Spinal cord (tissue), 10 donors: ENCODE results near the gene SPIN1. TPM values are rescaled to one million over a fixed set of nuclear protein-coding genes. Genes with fewer than 3 reads are reported as not detected.

Source experiments
- DNase-seq, 6 donors: peaks; one replicate each; pipeline versions ENCODE4 v3.0.0 to v3.0.0-alpha.2; 2013 to 2015; ENCODE audit warnings: low spot score in 6 of 6, low read depth in 4 of 6
- H3K27ac ChIP-seq: one replicate; pipeline ENCODE4 v1.5.1; 2013; ENCODE audit warnings: low read depth, low read length, control low read depth
- H3K27me3 ChIP-seq: one replicate; pipeline ENCODE4 v1.6.1; 2013; ENCODE audit warnings: low read length; ENCODE audit not compliant: control insufficient read depth, insufficient read depth
- H3K36me3 ChIP-seq: one replicate; pipeline ENCODE4 v1.6.1; 2013; ENCODE audit warnings: low read length; ENCODE audit not compliant: control insufficient read depth, insufficient read depth
- H3K4me1 ChIP-seq: one replicate; pipeline ENCODE4 v1.6.1; 2013; ENCODE audit warnings: low read length; ENCODE audit not compliant: control insufficient read depth, insufficient read depth
- H3K4me3 ChIP-seq: one replicate; pipeline ENCODE4 v1.5.1; 2013; ENCODE audit warnings: low read depth, low read length, control low read depth
- H3K9me3 ChIP-seq: one replicate; pipeline ENCODE4 v1.6.1; 2013; ENCODE audit warnings: low read length; ENCODE audit not compliant: control insufficient read depth, insufficient read depth
- WGBS: methylation state at CpG from one replicate; pipeline ENCODE4 v1.1.5; 2013; ENCODE audit warnings: missing lambda C conversion rate; ENCODE audit not compliant: insufficient coverage; 5-methylcytosine and 5-hydroxymethylcytosine counted together
- polyA plus RNA-seq, 2 donors: library from polyadenylated mRNA; unstranded; fragments of 120-200 nt; gene quantifications; one replicate each; pipeline ENCODE4 v1.2.1, GENCODE V29; 2013; ENCODE audit not compliant: insufficient read length in 2 of 2
- total RNA-seq, 2 donors: library from RNA; depleted of rRNA in 1 of 2; stranded (reverse); fragments of 120-200 nt in 1 of 2; fragments of >200 nt in 1 of 2; gene quantifications; one replicate each; pipeline versions ENCODE4 v1.2.3 to v1.2.4, GENCODE V29; 2013 to 2014
- donor health status: healthy.

SPIN1 gene
- total and polyA plus RNA-seq, 4 donors = 114 to 204 (median 162) TPM

GRCh38 chr9:88501086-88501485 lies 112.8 kb downstream of the SPIN1 start:
- Histone ChIP-seq H3K9me3 (no peaks in the 10 kb centered on the region), H3K27ac (no peak overlapping the region), H3K4me3 (no peak overlapping the region), H3K27me3 (no peaks in the 10 kb centered on the region), H3K4me1 (peaks cover 16% of the 10 kb centered on the region), H3K36me3 (no peaks in the 10 kb centered on the region)
- DNase-seq = no peak
- WGBS = 100% methylated on average over 1 of the region's 5 CpGs

- H3K27me3 ChIP-seq = no peaks in the 10 kb centered on the region
- H3K9me3 ChIP-seq = no peaks in the 10 kb centered on the region
- no peak overlapping the region for H3K27ac ChIP-seq
- H3K4me3 ChIP-seq = no peak overlapping the region
- H3K4me1 ChIP-seq = peaks cover 16% of the 10 kb centered on the region
- H3K36me3 ChIP-seq = no peaks in the 10 kb centered on the region
- no peak for DNase-seq
- WGBS = 56% methylated on average over 12 of the region's 12 CpGs
Measured at GRCh38 chr9:88502552-88503034, 114.3 kb downstream of the SPIN1 start.

GRCh38 chr9:88503081-88503844 lies 115.0 kb downstream of the SPIN1 start:
- no peak for DNase-seq
- H3K36me3 ChIP-seq = no peaks in the 10 kb centered on the region
- H3K27me3 ChIP-seq = no peaks in the 10 kb centered on the region
- H3K4me1 ChIP-seq = peaks cover 16% of the 10 kb centered on the region
- H3K4me3 ChIP-seq = no peak overlapping the region
- 65% methylated on average over 12 of the region's 18 CpGs for WGBS
- no peaks in the 10 kb centered on the region for H3K9me3 ChIP-seq
- H3K27ac ChIP-seq = no peak overlapping the region

- no peaks in the 10 kb centered on the region for H3K9me3 ChIP-seq
- DNase-seq = no peak
- H3K4me3 ChIP-seq = no peak overlapping the region
- over 99% methylated on average over 14 of the region's 17 CpGs for WGBS
- H3K36me3 ChIP-seq = no peaks in the 10 kb centered on the region
- H3K27me3 ChIP-seq = no peaks in the 10 kb centered on the region
- H3K4me1 ChIP-seq = peaks cover 16% of the 10 kb centered on the region
- no peak overlapping the region for H3K27ac ChIP-seq
Measured at GRCh38 chr9:88503845-88504764, 115.9 kb downstream of the SPIN1 start.

GRCh38 chr9:88508326-88508725 lies 120.1 kb downstream of the SPIN1 start:
- H3K36me3 ChIP-seq = no peaks in the 10 kb centered on the region
- DNase-seq = no peak
- H3K4me3 ChIP-seq = no peak overlapping the region
- H3K27me3 ChIP-seq = no peaks in the 10 kb centered on the region
- no peak overlapping the region for H3K27ac ChIP-seq
- no CpG with 5 or more reads among the region's 2 CpGs for WGBS
- H3K4me1 ChIP-seq = peaks cover 5% of the 10 kb centered on the region
- H3K9me3 ChIP-seq = no peaks in the 10 kb centered on the region

- no peaks in the 10 kb centered on the region for H3K36me3 ChIP-seq
- no peaks in the 10 kb centered on the region for H3K27me3 ChIP-seq
- no peak overlapping the region for H3K4me3 ChIP-seq
- H3K4me1 ChIP-seq = no peaks in the 10 kb centered on the region
- WGBS = 90% methylated on average over 4 of the region's 4 CpGs
- DNase-seq = no peak
- H3K27ac ChIP-seq = no peak overlapping the region
- H3K9me3 ChIP-seq = no peaks in the 10 kb centered on the region
Measured at GRCh38 chr9:88511906-88512305, 123.7 kb downstream of the SPIN1 start.

GRCh38 chr9:88514247-88514646 lies 126.0 kb downstream of the SPIN1 start:
- H3K9me3 ChIP-seq = no peaks in the 10 kb centered on the region
- no peaks in the 10 kb centered on the region for H3K4me1 ChIP-seq
- no peak overlapping the region for H3K27ac ChIP-seq
- DNase-seq = no peak
- H3K4me3 ChIP-seq = no peak overlapping the region
- no peaks in the 10 kb centered on the region for H3K27me3 ChIP-seq
- WGBS = 100% methylated on average over 4 of the region's 6 CpGs
- no peaks in the 10 kb centered on the region for H3K36me3 ChIP-seq

- DNase-seq = no peak
- H3K27ac ChIP-seq = no peak overlapping the region
- H3K36me3 ChIP-seq = no peaks in the 10 kb centered on the region
- H3K9me3 ChIP-seq = no peaks in the 10 kb centered on the region
- no peak overlapping the region for H3K4me3 ChIP-seq
- no peaks in the 10 kb centered on the region for H3K4me1 ChIP-seq
- no peaks in the 10 kb centered on the region for H3K27me3 ChIP-seq
- WGBS = 53% methylated on average over 2 of the region's 4 CpGs
Measured at GRCh38 chr9:88521308-88521707, 133.1 kb downstream of the SPIN1 start.

- DNase-seq = no peak
- no peak overlapping the region for H3K27ac ChIP-seq
- H3K36me3 ChIP-seq = no peaks in the 10 kb centered on the region
- no peaks in the 10 kb centered on the region for H3K4me1 ChIP-seq
- H3K9me3 ChIP-seq = no peaks in the 10 kb centered on the region
- no peak overlapping the region for H3K4me3 ChIP-seq
- whole genome bisulfite sequencing = 72% methylated on average over 2 of the region's 4 CpGs
- no peaks in the 10 kb centered on the region for H3K27me3 ChIP-seq
Measured at GRCh38 chr9:88522360-88522759, 134.1 kb downstream of the SPIN1 start.
